SK-N-SH treated with all-trans-retinoic acid at 6 μM for 48 hours (cell line): Measurements from ENCODE around the gene CCDC87.

Experiments used
- ATAC-seq: fragments of 200-7000 bp; cut with Tn5 transposase; 3 replicates; pipeline ENCODE4 v1.9.1; 2020; ENCODE audit warnings: mild to moderate bottlenecking, moderate library complexity
- BACH2 ChIP-seq: fragments of 250-450 bp; sonication (Bioruptor Pico); IDR thresholded peaks from 2 replicates; pipeline ENCODE4 v1.9.0; 2021; ENCODE audit warnings: mild to moderate bottlenecking, borderline replicate concordance
- CREB5 ChIP-seq: fragments of 250-450 bp; sonication (Bioruptor Pico); IDR thresholded peaks from 2 replicates; pipeline ENCODE4 v1.5.1; 2020; ENCODE audit warnings: low read depth, mild to moderate bottlenecking, moderate library complexity
- CSRNP3 ChIP-seq: fragments of 250-450 bp; sonication (Bioruptor Pico); IDR thresholded peaks from 2 replicates; pipeline ENCODE4 v1.5.1; 2021; ENCODE audit warnings: mild to moderate bottlenecking, moderate library complexity
- ESRRG ChIP-seq: fragments of 250-450 bp; sonication (Bioruptor Pico); IDR thresholded peaks from 2 replicates; pipeline ENCODE4 v1.6.1; 2021; ENCODE audit warnings: mild to moderate bottlenecking
- ISL1 ChIP-seq: fragments of 250-450 bp; sonication (Bioruptor Pico); IDR thresholded peaks from 2 replicates; pipeline ENCODE4 v2.1.2; 2022; ENCODE audit warnings: mild to moderate bottlenecking, moderate library complexity
- OSR1 ChIP-seq: fragments of 250-450 bp; sonication (Bioruptor Pico); IDR thresholded peaks from 2 replicates; pipeline ENCODE4 v1.8.0; 2022; ENCODE audit warnings: moderate library complexity, mild to moderate bottlenecking, inconsistent platforms
- PATZ1 ChIP-seq: fragments of 250-450 bp; sonication (Bioruptor Pico); IDR thresholded peaks from 2 replicates; pipeline ENCODE4 v1.8.0; 2020; ENCODE audit warnings: mild to moderate bottlenecking, moderate library complexity, borderline replicate concordance
- POU6F1 ChIP-seq: fragments of 250-450 bp; sonication (Bioruptor Pico); IDR thresholded peaks from 2 replicates; pipeline ENCODE4 v1.8.0; 2021; ENCODE audit warnings: low read depth, mild to moderate bottlenecking, moderate library complexity, borderline replicate concordance
- PPARA ChIP-seq: fragments of 250-450 bp; sonication (Bioruptor Pico); IDR thresholded peaks from 2 replicates; pipeline ENCODE4 v1.5.0; 2020; ENCODE audit warnings: mild to moderate bottlenecking, borderline replicate concordance
- RARB ChIP-seq: fragments of 250-450 bp; sonication (Bioruptor Pico); IDR thresholded peaks from 2 replicates; pipeline ENCODE4 v1.8.0; 2021; ENCODE audit warnings: mild to moderate bottlenecking, moderate library complexity
- SNAI2 ChIP-seq: fragments of 250-450 bp; sonication (Bioruptor Pico); IDR thresholded peaks from 2 replicates; pipeline ENCODE4 v1.5.0; 2020; ENCODE audit warnings: mild to moderate bottlenecking, moderate library complexity
- TCF4 ChIP-seq: fragments of 250-450 bp; sonication (Bioruptor Pico); IDR thresholded peaks from 2 replicates; pipeline ENCODE4 v1.8.0; 2021; ENCODE audit warnings: mild to moderate bottlenecking, moderate library complexity, borderline replicate concordance
- TOX ChIP-seq: fragments of 250-450 bp; sonication (Bioruptor Pico); IDR thresholded peaks from 2 replicates; pipeline ENCODE4 v1.8.0; 2021; ENCODE audit warnings: mild to moderate bottlenecking, moderate library complexity, borderline replicate concordance
- TSHZ2 ChIP-seq: fragments of 250-450 bp; sonication (Bioruptor Pico); IDR thresholded peaks from 2 replicates; pipeline ENCODE4 v1.5.0; 2020; ENCODE audit warnings: mild to moderate bottlenecking, moderate library complexity
- ZC3H10 ChIP-seq: fragments of 250-450 bp; sonication (Bioruptor Pico); IDR thresholded peaks from 2 replicates; pipeline ENCODE4 v1.5.1; 2021; ENCODE audit warnings: mild to moderate bottlenecking, moderate library complexity
- ZFP3 ChIP-seq: fragments of 250-450 bp; sonication (Bioruptor Pico); IDR thresholded peaks from 2 replicates; pipeline ENCODE4 v1.5.0; 2020; ENCODE audit warnings: mild to moderate bottlenecking, moderate library complexity
- ZFP30 ChIP-seq: fragments of 450-650 bp; formaldehyde crosslinking; IDR thresholded peaks from 2 replicates; pipeline ENCODE4 v1.5.0; 2022; ENCODE audit warnings: mild to moderate bottlenecking, moderate library complexity
- ZNF565 ChIP-seq: fragments of 450-650 bp; formaldehyde crosslinking; conservative IDR thresholded peaks from 2 replicates; pipeline ENCODE4 v1.5.0; 2020; ENCODE audit warnings: low read depth, mild to moderate bottlenecking, moderate library complexity
- ZNF70 ChIP-seq: fragments of 450-650 bp; formaldehyde crosslinking; IDR thresholded peaks from 2 replicates; pipeline ENCODE4 v1.5.0; 2020; ENCODE audit warnings: mild to moderate bottlenecking, moderate library complexity
- ZNF8 ChIP-seq: fragments of 450-650 bp; formaldehyde crosslinking; IDR thresholded peaks from 2 replicates; pipeline ENCODE4 v1.5.0; 2020; ENCODE audit warnings: mild to moderate bottlenecking, moderate library complexity

Gene CCDC87

GRCh38 chr11:66562275-66562674, 30.6 kb downstream of the CCDC87 start:
- no peak for ATAC-seq
- TF ChIP-seq ZNF565 (CRISPR knock-in tag), result no peak
- no peak for TF ChIP-seq ZNF70
- no peak for TF ChIP-seq PATZ1 (CRISPR knock-in tag)
- TF ChIP-seq ISL1, result no peak
- no peak for TF ChIP-seq ZFP30 (CRISPR knock-in tag)
- TF ChIP-seq CSRNP3 (CRISPR knock-in tag), result no peak
- TF ChIP-seq TSHZ2 (CRISPR knock-in tag), result no peak
- no peak for TF ChIP-seq ZC3H10 (CRISPR knock-in tag)
- TF ChIP-seq POU6F1 (CRISPR knock-in tag), result no peak
- no peak for TF ChIP-seq SNAI2
- no peak for TF ChIP-seq ZFP3

GRCh38 chr11:66561975-66562248, 31.0 kb downstream of the CCDC87 start:
- ATAC-seq, result no peak
- TF ChIP-seq ZNF8, result no peak
- TF ChIP-seq OSR1 (CRISPR knock-in tag), result no peak
- no peak for TF ChIP-seq TCF4
- TF ChIP-seq PPARA, result no peak
- TF ChIP-seq ZC3H10 (CRISPR knock-in tag), result no peak
- TF ChIP-seq ZFP3, result no peak
- TF ChIP-seq TSHZ2 (CRISPR knock-in tag), result no peak
- TF ChIP-seq TOX (CRISPR knock-in tag), result no peak
- TF ChIP-seq CREB5 (CRISPR knock-in tag), result no peak
- no peak for TF ChIP-seq ISL1
- TF ChIP-seq ESRRG, result no peak

- no peak for ATAC-seq
- no peak for TF ChIP-seq CSRNP3 (CRISPR knock-in tag)
- TF ChIP-seq RARB (CRISPR knock-in tag), result no peak
- no peak for TF ChIP-seq TSHZ2 (CRISPR knock-in tag)
- no peak for TF ChIP-seq BACH2 (CRISPR knock-in tag)
These were observed 31.5 kb downstream of the CCDC87 start for GRCh38 chr11:66561178-66561974.
